LNCaP clone FGC (cell line): Measurements from ENCODE around the gene CDC42SE2.
A peak's percentile ranks its signal among the peaks of the same experiment; 100 is the strongest.

ENCODE experiments used
- DNase-seq: peaks from one replicate; pipeline ENCODE4 v3.0.0-alpha.2; 2011; ENCODE audit warnings: low read depth
- H3K4me3 ChIP-seq: 2 replicates; pipeline ENCODE4 v1.5.1; 2011; ENCODE audit warnings: mild to moderate bottlenecking, low read depth, low read length, control low read depth
- TF ChIP-seq, protein P1 (sequence below): IDR thresholded peaks from 2 replicates; pipeline ENCODE4 v1.5.1; 2012; ENCODE audit warnings: mild to moderate bottlenecking; ENCODE audit not compliant: control insufficient read depth, insufficient read depth; ENCODE audit errors: extremely low read depth

Gene CDC42SE2

DNA sequence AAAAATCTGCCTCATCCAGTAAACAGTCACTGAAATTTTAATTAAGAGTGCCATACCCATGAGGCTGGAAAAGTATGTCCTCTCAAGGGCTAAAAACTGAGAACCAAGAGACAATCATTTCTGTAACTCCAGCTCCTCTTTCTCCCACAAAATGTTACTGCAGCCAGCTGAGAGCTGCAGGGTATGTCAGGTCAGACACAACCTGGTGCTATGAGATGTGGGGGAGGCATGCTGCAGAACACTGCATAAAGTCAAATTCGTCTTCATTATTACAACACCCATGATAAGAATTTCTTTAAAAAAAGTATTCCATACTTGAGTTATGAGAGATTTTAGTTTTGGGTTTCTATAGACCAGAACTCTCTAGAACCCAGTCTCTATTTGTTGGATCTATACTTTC, 162.2 kb downstream of the CDC42SE2 start:
- TF ChIP-seq, protein P1, sequence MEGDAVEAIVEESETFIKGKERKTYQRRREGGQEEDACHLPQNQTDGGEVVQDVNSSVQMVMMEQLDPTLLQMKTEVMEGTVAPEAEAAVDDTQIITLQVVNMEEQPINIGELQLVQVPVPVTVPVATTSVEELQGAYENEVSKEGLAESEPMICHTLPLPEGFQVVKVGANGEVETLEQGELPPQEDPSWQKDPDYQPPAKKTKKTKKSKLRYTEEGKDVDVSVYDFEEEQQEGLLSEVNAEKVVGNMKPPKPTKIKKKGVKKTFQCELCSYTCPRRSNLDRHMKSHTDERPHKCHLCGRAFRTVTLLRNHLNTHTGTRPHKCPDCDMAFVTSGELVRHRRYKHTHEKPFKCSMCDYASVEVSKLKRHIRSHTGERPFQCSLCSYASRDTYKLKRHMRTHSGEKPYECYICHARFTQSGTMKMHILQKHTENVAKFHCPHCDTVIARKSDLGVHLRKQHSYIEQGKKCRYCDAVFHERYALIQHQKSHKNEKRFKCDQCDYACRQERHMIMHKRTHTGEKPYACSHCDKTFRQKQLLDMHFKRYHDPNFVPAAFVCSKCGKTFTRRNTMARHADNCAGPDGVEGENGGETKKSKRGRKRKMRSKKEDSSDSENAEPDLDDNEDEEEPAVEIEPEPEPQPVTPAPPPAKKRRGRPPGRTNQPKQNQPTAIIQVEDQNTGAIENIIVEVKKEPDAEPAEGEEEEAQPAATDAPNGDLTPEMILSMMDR: no peak
- H3K4me3 ChIP-seq: no peak overlapping the region
- DNase-seq: no peak

DNA sequence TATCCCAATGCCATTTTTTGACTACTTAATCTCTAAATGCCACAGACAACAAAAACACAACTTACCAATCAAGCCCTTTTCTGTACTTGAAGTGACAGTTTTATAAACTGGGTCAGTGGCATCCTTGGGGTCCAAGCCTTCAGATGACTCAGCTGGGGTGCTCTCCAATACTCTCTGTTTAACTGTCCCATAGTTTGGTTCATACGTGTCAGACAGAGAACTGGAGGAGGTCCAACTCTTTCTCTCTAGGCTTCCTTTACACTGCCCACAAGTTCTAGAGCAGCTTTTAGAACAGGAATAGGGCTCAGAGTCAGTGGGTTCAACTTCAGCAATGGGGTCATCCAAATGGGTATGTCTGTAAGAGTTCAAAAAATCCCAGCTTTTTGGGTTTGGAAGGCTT, 166.9 kb downstream of the CDC42SE2 start:
- TF ChIP-seq, protein P1: no peak
- DNase-seq: no peak
- no peak overlapping the region for H3K4me3 ChIP-seq

DNA sequence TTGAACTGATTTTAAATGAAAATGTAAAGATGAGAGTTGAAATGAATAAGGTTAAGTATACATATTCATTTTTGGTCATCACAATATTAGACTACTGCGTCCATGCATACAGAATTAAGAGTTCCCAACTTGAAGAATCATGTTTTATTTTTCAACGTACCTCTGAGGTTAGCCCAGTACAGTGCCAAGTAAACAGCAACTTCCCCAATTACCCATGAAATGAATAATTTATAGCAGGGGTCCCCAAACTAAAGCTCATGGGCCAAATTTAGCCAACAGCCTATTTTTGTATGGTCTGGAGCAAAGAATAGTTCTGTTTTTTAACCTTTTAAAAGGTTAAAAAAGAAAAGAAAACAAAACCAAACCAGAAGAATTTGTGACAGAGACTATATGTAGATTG, 167.9 kb downstream of the CDC42SE2 start:
- no peak for DNase-seq
- H3K4me3 ChIP-seq: no peak overlapping the region
- TF ChIP-seq, protein P1: no peak

- no peak for DNase-seq
- no peak overlapping the region for H3K4me3 ChIP-seq
- TF ChIP-seq, protein P1: no peak
These were observed 169.3 kb downstream of the CDC42SE2 start for GRCh38 chr5:131433109-131433508.

DNA sequence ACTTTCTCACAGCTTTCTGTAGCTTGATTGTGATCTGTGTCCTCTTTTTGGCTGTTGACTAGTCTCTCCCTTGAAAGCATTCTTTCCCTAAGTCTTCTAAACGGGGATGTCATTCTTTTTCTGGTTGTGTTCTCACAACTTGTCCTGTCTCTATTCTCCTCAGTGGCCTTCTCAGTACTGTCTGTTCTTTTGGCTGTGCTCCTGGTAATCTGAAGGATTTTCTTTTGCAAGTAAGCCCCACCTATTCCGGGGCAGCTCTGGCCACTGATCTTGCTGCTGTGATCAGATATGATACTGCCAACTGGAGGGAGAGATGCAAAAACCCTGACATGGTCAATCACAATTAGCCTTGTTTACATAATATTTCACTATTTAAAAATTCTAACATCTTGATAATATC, 172.2 kb downstream of the CDC42SE2 start:
- TF ChIP-seq, protein P1: no peak
- no peak overlapping the region for H3K4me3 ChIP-seq
- peak; percentile 25 for DNase-seq

GRCh38 chr5:131441184-131441583, 177.3 kb downstream of the CDC42SE2 start:
- H3K4me3 ChIP-seq: no peak overlapping the region
- no peak for DNase-seq
- TF ChIP-seq, protein P1: no peak
